Nephron (organoid): ENCODE data around the gene ACD.

Experiments
- H3K27ac Mint-ChIP-seq, 3 experiments: 2 replicates each; pipeline ENCODE4 v1.8.0; 2020; ENCODE audit warnings: mixed read lengths in 3 of 3, mild to moderate bottlenecking in 2 of 3, moderate library complexity in 1 of 3
- H3K27me3 Mint-ChIP-seq: 2 replicates; pipeline ENCODE4 v1.8.0; 2021; ENCODE audit warnings: low read depth, mild to moderate bottlenecking, moderate library complexity, mixed read lengths
- H3K36me3 Mint-ChIP-seq: 2 replicates; pipeline ENCODE4 v1.8.0; 2020; ENCODE audit warnings: low read depth, mixed read lengths
- H3K4me1 Mint-ChIP-seq: 2 replicates; pipeline ENCODE4 v1.8.0; 2020; ENCODE audit warnings: mixed read lengths
- H3K4me3 Mint-ChIP-seq, 3 experiments: 2 replicates each; pipeline ENCODE4 v1.8.0; 2020; ENCODE audit warnings: mild to moderate bottlenecking in 3 of 3, mixed read lengths in 3 of 3, moderate library complexity in 2 of 3
- H3K9me3 Mint-ChIP-seq: 2 replicates; pipeline ENCODE4 v1.8.0; 2020; ENCODE audit warnings: mixed read lengths
- TF ChIP-seq, protein P1 (sequence below), 3 experiments: fragments of 200-600 bp; sonication (generic); IDR thresholded peaks; one replicate each; pipeline ENCODE4 v1.5.0; 2021; ENCODE audit warnings: antibody characterized with exemption in 3 of 3; ENCODE audit not compliant: unreplicated experiment in 3 of 3

ACD gene

DNA sequence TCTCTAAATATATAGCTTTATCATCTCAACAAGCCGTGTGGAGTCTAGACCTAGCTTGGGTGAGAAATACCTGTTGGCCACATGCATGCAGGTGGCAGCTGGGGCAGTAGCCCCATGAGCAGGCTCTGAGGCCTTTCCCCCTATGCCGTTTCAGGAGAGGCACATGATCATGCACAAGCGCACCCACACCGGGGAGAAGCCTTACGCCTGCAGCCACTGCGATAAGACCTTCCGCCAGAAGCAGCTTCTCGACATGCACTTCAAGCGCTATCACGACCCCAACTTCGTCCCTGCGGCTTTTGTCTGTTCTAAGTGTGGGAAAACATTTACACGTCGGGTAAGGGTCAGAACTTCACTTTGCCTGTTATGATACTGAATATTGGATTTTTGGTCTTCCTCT, 31.8 kb downstream of the ACD start:
- TF ChIP-seq, protein P1, sequence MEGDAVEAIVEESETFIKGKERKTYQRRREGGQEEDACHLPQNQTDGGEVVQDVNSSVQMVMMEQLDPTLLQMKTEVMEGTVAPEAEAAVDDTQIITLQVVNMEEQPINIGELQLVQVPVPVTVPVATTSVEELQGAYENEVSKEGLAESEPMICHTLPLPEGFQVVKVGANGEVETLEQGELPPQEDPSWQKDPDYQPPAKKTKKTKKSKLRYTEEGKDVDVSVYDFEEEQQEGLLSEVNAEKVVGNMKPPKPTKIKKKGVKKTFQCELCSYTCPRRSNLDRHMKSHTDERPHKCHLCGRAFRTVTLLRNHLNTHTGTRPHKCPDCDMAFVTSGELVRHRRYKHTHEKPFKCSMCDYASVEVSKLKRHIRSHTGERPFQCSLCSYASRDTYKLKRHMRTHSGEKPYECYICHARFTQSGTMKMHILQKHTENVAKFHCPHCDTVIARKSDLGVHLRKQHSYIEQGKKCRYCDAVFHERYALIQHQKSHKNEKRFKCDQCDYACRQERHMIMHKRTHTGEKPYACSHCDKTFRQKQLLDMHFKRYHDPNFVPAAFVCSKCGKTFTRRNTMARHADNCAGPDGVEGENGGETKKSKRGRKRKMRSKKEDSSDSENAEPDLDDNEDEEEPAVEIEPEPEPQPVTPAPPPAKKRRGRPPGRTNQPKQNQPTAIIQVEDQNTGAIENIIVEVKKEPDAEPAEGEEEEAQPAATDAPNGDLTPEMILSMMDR (IDR thresholded peaks at IDR 0.05; ENCODE audit: unreplicated experiment in 3 of 3) = no peak
- no peak overlapping the region for H3K4me3 Mint-ChIP-seq
- peaks cover 65% of the 10 kb centered on the region for H3K36me3 Mint-ChIP-seq
- H3K27ac Mint-ChIP-seq = peak overlapping the region in 1 of 3 experiments; percentile 20
- H3K9me3 Mint-ChIP-seq = no peaks in the 10 kb centered on the region
- H3K4me1 Mint-ChIP-seq = peaks cover 6% of the 10 kb centered on the region
- H3K27me3 Mint-ChIP-seq = no peaks in the 10 kb centered on the region

DNA sequence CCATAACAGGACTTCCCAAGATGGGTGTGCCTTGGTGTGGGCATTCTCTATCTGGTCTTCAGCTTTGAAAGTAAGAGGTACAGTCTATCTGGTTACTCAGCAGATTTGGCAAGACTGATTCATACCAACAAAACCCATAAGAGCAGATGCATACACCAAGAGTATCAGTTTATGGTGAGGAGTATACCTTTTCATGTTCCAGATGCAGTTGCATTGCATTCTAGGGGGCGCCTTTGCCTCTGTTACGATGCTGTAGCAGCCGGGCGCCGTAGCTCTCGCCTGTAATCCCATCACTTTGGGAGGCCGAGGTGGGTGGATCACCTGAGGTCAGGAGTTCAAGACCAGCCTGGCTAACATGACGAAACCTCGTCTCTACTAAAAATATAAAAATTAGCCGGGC, 46.3 kb downstream of the ACD start:
- H3K27me3 Mint-ChIP-seq = no peaks in the 10 kb centered on the region
- peaks cover 59% of the 10 kb centered on the region for H3K36me3 Mint-ChIP-seq

DNA sequence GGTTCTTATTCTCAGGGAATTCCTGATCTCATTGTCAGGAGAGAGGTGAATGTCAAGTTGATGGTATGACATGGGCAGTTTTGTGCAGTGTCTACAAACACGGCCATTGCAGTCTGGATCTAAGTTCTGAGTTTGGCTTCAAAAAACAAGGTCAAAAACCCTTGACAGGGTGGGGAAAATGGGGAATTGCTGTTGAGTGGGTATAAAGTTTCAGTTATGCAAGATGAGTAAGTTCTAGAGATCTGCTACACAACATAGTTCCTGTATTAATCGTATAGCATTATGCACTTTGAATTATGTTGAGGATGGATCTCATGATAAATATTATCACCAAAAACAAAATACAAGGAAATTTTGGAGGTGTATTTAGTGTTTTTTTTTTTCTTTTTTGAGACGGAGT, 51.7 kb downstream of the ACD start:
- Mint-ChIP-seq H3K4me3 (no peak overlapping the region), H3K27ac (no peak overlapping the region), H3K9me3 (no peaks in the 10 kb centered on the region), H3K4me1 (no peaks in the 10 kb centered on the region), H3K27me3 (no peaks in the 10 kb centered on the region), H3K36me3 (peaks cover 33% of the 10 kb centered on the region)
- TF ChIP-seq, protein P1 (IDR thresholded peaks at IDR 0.05; ENCODE audit: unreplicated experiment in 3 of 3) = no peak

More for the DNA sequence above, 46.3 kb downstream of the ACD start:
- no peak overlapping the region for H3K4me3 Mint-ChIP-seq
- H3K9me3 Mint-ChIP-seq = no peaks in the 10 kb centered on the region
- no peak overlapping the region for H3K27ac Mint-ChIP-seq
- H3K4me1 Mint-ChIP-seq = no peaks in the 10 kb centered on the region
- TF ChIP-seq, protein P1 (IDR thresholded peaks at IDR 0.05; ENCODE audit: unreplicated experiment in 3 of 3) = no peak
